ENCODE measurements around the gene HIPK2. TPM values are rescaled to one million over a fixed set of nuclear protein-coding genes. Genes with fewer than 3 reads are reported as not detected.
A peak's percentile ranks its signal among the peaks of the same experiment; 100 is the strongest.

Gene HIPK2
- total RNA-seq, 2 experiments from 2014 or later = 22.5 to 27.5 TPM

DNA sequence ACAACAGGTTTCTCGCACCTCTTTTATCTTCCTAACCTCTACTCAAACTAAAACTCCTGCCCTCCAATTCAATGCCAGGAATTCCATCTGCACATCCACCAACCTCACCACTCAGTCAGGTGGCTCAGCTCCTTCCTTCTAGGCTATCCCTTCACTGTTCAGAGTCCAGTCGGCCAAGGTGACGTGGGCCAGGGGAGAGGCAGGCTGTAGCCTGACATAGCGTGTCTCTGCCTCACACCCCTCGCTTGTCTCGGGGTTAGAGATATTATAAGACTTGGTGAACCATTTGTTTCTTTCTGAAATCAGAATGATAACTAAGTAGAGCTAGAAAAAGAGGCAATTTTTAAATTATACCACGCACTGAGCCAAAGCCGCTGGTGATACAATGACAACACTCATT is 31.1 kb downstream of the HIPK2 start:
- ChIA-PET CTCF (interaction anchor here (0.5 to 1.5 kb wide), 4 partner anchors 8 to 479 kb away, joined by 3 to 4 read pairs (median 4); no protein-coding TSS in a partner anchor), POLR2A (no interaction called here)
- no peak for DNase-seq
- no peaks in the 10 kb centered on the region for H3K9me3 Mint-ChIP-seq
- H3K27me3 Mint-ChIP-seq = no peaks in the 10 kb centered on the region
- peaks cover 1% of the 10 kb centered on the region for H3K36me3 Mint-ChIP-seq (ENCODE audit: low read depth)
- H3K27ac Mint-ChIP-seq = no peak overlapping the region
- no peak overlapping the region for H3K4me3 Mint-ChIP-seq
- peaks cover 10% of the 10 kb centered on the region for H3K4me1 Mint-ChIP-seq

GRCh38 chr7:139745678-139746143 is 32.1 kb downstream of the HIPK2 start:
- POLR2A ChIA-PET = interaction anchor here (0.6 kb wide), 1 partner anchor 75 kb away, joined by 3 read pairs; no protein-coding TSS in a partner anchor
- Mint-ChIP-seq H3K4me3 (no peak overlapping the region), H3K4me1 (peaks cover 9% of the 10 kb centered on the region), H3K27ac (no peak overlapping the region), H3K36me3 (ENCODE audit: low read depth) (peaks cover 3% of the 10 kb centered on the region), H3K27me3 (no peaks in the 10 kb centered on the region), H3K9me3 (no peaks in the 10 kb centered on the region)
- CTCF ChIA-PET = interaction anchor here (1.2 to 1.7 kb wide), 3 partner anchors 8 to 25 kb away, joined by 4 to 6 read pairs (median 4); no protein-coding TSS in a partner anchor
- DNase-seq = no peak

- Mint-ChIP-seq H3K4me1 (peaks cover 5% of the 10 kb centered on the region), H3K27ac (no peak overlapping the region), H3K27me3 (no peaks in the 10 kb centered on the region), H3K36me3 (ENCODE audit: low read depth) (peaks cover 4% of the 10 kb centered on the region), H3K9me3 (no peaks in the 10 kb centered on the region), H3K4me3 (no peak overlapping the region)
- POLR2A ChIA-PET = interaction anchor here (0.6 kb wide), 1 partner anchor 74 kb away, joined by 3 read pairs; no protein-coding TSS in a partner anchor
- no peak for DNase-seq
- CTCF ChIA-PET = interaction anchor here (1.2 to 1.7 kb wide), 2 partner anchors 22 to 26 kb away, joined by 4 to 6 read pairs; no protein-coding TSS in a partner anchor
Measured at GRCh38 chr7:139744768-139745677, 32.8 kb downstream of the HIPK2 start.

DNA sequence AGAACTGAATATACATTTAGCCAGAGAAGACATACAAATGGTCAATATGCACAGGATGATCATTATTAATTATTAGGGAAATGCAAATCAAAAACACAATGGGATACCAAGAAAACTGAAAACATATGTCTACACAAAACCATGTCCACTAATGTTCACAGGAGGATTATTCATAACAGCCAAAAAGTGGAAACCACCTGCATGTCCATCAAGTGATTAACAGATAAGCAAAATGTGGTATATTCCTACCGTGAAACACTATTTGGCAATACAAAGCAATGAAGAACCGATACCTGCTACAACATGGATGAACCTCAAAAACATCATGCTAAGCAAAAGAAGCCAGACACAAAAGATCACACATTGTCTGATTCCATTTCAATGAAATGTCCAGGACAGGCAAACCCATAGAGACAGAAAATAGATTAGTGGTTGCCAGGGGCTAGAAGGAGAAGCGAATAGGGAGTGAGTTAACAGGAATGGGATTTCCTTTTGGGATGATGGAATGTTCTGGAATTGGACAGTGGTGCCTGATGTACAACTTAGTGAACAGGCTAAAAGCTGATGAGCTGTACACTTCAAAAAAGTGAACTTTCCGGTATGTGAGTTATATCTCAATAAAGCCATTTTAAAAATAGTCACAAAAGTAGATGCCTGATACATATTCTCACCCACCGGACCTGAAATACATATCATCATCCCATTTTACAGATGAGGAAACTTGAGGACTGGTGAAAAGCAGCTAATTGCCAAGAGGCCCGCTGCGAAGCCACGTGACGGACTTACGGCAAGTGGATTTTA is 33.6 kb downstream of the HIPK2 start:
- POLR2A ChIA-PET = no interaction called here
- Mint-ChIP-seq H3K9me3 (no peaks in the 10 kb centered on the region), H3K4me3 (no peak overlapping the region), H3K27ac (no peak overlapping the region), H3K4me1 (peaks cover 8% of the 10 kb centered on the region), H3K27me3 (no peaks in the 10 kb centered on the region), H3K36me3 (ENCODE audit: low read depth) (peaks cover 4% of the 10 kb centered on the region)
- CTCF ChIA-PET = interaction anchor here (1.0 to 1.7 kb wide), 2 partner anchors 27 to 39 kb away, joined by 3 to 6 read pairs; no protein-coding TSS in a partner anchor
- DNase-seq = no peak

- H3K4me1 Mint-ChIP-seq = peaks cover 16% of the 10 kb centered on the region
- POLR2A ChIA-PET = no interaction called here
- no peaks in the 10 kb centered on the region for H3K9me3 Mint-ChIP-seq
- DNase-seq = no peak
- H3K4me3 Mint-ChIP-seq = no peak overlapping the region
- CTCF ChIA-PET = interaction anchor here (1.0 kb wide), 1 partner anchor 40 kb away, joined by 3 read pairs; no protein-coding TSS in a partner anchor
- H3K36me3 Mint-ChIP-seq (ENCODE audit: low read depth) = peaks cover 4% of the 10 kb centered on the region
- H3K27ac Mint-ChIP-seq = no peak overlapping the region
- no peaks in the 10 kb centered on the region for H3K27me3 Mint-ChIP-seq
Measured at GRCh38 chr7:139743267-139743966, 34.4 kb downstream of the HIPK2 start.

GRCh38 chr7:139741789-139742344 is 35.9 kb downstream of the HIPK2 start:
- Mint-ChIP-seq H3K27me3 (no peaks in the 10 kb centered on the region), H3K9me3 (no peaks in the 10 kb centered on the region), H3K4me1 (peaks cover 31% of the 10 kb centered on the region), H3K36me3 (ENCODE audit: low read depth) (peaks cover 4% of the 10 kb centered on the region), H3K27ac (no peak overlapping the region), H3K4me3 (no peak overlapping the region)
- DNase-seq = no peak
- ChIA-PET CTCF (interaction anchor here (0.6 to 4.3 kb wide), 3 partner anchors 11 to 871 kb away, joined by 3 to 19 read pairs (median 3); no protein-coding TSS in a partner anchor), POLR2A (no interaction called here)

GRCh38 chr7:139741239-139741638 is 36.6 kb downstream of the HIPK2 start:
- Mint-ChIP-seq H3K9me3 (no peaks in the 10 kb centered on the region), H3K27me3 (no peaks in the 10 kb centered on the region), H3K4me1 (peaks cover 38% of the 10 kb centered on the region), H3K4me3 (no peak overlapping the region), H3K36me3 (ENCODE audit: low read depth) (peaks cover 7% of the 10 kb centered on the region), H3K27ac (no peak overlapping the region)
- DNase-seq = no peak
- POLR2A ChIA-PET = no interaction called here
- CTCF ChIA-PET = interaction anchor here (0.6 to 4.3 kb wide), 3 partner anchors 11 to 71 kb away, joined by 3 to 19 read pairs (median 3); no protein-coding TSS in a partner anchor

GRCh38 chr7:139739863-139740597 is 37.8 kb downstream of the HIPK2 start:
- CTCF ChIA-PET = interaction anchor here (4.3 kb wide), 1 partner anchor 13 kb away, joined by 19 read pairs; no protein-coding TSS in a partner anchor
- POLR2A ChIA-PET = no interaction called here

GRCh38 chr7:139738772-139739171 is 39.0 kb downstream of the HIPK2 start:
- Mint-ChIP-seq H3K27me3 (no peaks in the 10 kb centered on the region), H3K4me1 (peaks cover 49% of the 10 kb centered on the region), H3K4me3 (no peak overlapping the region), H3K27ac (peak overlapping the region; percentile 89), H3K9me3 (peaks cover 12% of the 10 kb centered on the region), H3K36me3 (ENCODE audit: low read depth) (peaks cover 19% of the 10 kb centered on the region)
- ChIA-PET CTCF (interaction anchor here (0.5 to 4.3 kb wide), 3 partner anchors 14 to 102 kb away, joined by 5 to 19 read pairs (median 7); no protein-coding TSS in a partner anchor), POLR2A (interaction anchor here (0.7 kb wide), 1 partner anchor 497 kb away, joined by 5 read pairs; no protein-coding TSS in a partner anchor)
- DNase-seq = no peak

More at GRCh38 chr7:139739863-139740597, 37.8 kb downstream of the HIPK2 start:
- peaks cover 16% of the 10 kb centered on the region for H3K36me3 Mint-ChIP-seq (ENCODE audit: low read depth)
- no peak overlapping the region for H3K27ac Mint-ChIP-seq
- peaks cover 48% of the 10 kb centered on the region for H3K4me1 Mint-ChIP-seq
- no peaks in the 10 kb centered on the region for H3K27me3 Mint-ChIP-seq
- no peak for DNase-seq
- peaks cover 2% of the 10 kb centered on the region for H3K9me3 Mint-ChIP-seq
- H3K4me3 Mint-ChIP-seq = no peak overlapping the region

DNA sequence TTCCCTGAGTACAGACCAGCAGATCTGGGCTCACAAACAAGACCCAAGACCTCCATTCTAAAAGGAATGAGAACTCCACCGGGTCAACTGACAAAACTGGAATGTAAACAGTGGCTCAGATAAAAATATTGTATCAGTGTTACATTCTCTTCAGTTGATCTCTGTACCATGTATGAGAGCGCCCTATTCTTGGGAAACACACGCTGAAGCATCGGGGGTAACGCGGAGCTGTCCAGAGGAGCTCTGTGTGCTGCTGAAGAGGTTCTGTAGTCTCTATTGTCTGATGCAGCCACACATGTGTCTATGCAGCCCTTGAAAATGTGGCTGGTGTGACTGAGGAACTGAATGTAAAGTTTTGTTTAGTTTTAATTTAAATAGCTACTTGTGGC is 39.7 kb downstream of the HIPK2 start:
- H3K27ac Mint-ChIP-seq = peak overlapping the region; percentile 89
- H3K4me3 Mint-ChIP-seq = peak overlapping the region; percentile 30
- ChIA-PET POLR2A (no interaction called here), CTCF (interaction anchor here (0.5 to 1.8 kb wide), 6 partner anchors 8 to 103 kb away, joined by 3 to 7 read pairs (median 4); no protein-coding TSS in a partner anchor)
- peaks cover 19% of the 10 kb centered on the region for H3K36me3 Mint-ChIP-seq (ENCODE audit: low read depth)
- H3K9me3 Mint-ChIP-seq = peaks cover 15% of the 10 kb centered on the region
- no peaks in the 10 kb centered on the region for H3K27me3 Mint-ChIP-seq
- peaks cover 49% of the 10 kb centered on the region for H3K4me1 Mint-ChIP-seq
- DNase-seq = no peak

All from activated CD4-positive, alpha-beta T cell treated with anti-CD3 and anti-CD28 coated beads, Interleukin-2, amount 10 ng/mL, durations not matched to agents 7 days and 5 days (primary cell).